Endothelial cell of umbilical vein (primary cell): ENCODE measurements around the gene MFAP1.
A peak's percentile ranks its signal among the peaks of the same experiment; 100 is the strongest.

Experiments used
- EZH2 ChIP-seq: IDR thresholded peaks from 2 replicates; pipeline ENCODE4 v1.6.1; 2012; ENCODE audit warnings: borderline replicate concordance, low read depth, mild to moderate bottlenecking, moderate library complexity, low read length, inconsistent platforms; ENCODE audit not compliant: severe bottlenecking
- FOS ChIP-seq: IDR thresholded peaks from 2 replicates; pipeline ENCODE4 v1.6.1; 2011; ENCODE audit warnings: mild to moderate bottlenecking, low read length, moderate library complexity, borderline replicate concordance; ENCODE audit not compliant: insufficient read depth
- JUN ChIP-seq: IDR thresholded peaks from 2 replicates; pipeline ENCODE4 v1.6.1; 2011; ENCODE audit warnings: borderline replicate concordance, low read depth; ENCODE audit not compliant: insufficient read length, insufficient read depth
- POLR2A ChIP-seq: IDR thresholded peaks from 2 replicates; pipeline ENCODE4 v1.6.1; 2012; ENCODE audit warnings: low read depth, mild to moderate bottlenecking, control low read depth, low read length
- POLR2AphosphoS5 ChIP-seq: IDR thresholded peaks from 2 replicates; pipeline ENCODE4 v1.6.1; 2012; ENCODE audit warnings: low read depth, mild to moderate bottlenecking, control low read depth, low read length, moderate library complexity; ENCODE audit not compliant: insufficient read depth
- TF ChIP-seq, protein P1 (sequence below), 2 donors: IDR thresholded peaks; 1 replicate in 1 of 2; 2 replicates in 1 of 2; pipeline ENCODE4 v1.5.1; 2011; ENCODE audit warnings: low read length in 2 of 2, mild to moderate bottlenecking in 2 of 2, moderate library complexity in 2 of 2, control low read depth in 1 of 2, inconsistent platforms in 1 of 2, low read depth in 1 of 2; ENCODE audit not compliant: insufficient read depth in 1 of 2; ENCODE audit errors: extremely low read depth in 1 of 2

- TF ChIP-seq EZH2 (no peak), POLR2A (peak; percentile 97), POLR2AphosphoS5 (peak; percentile 96), FOS (no peak), JUN (no peak)
- TF ChIP-seq, protein P1, sequence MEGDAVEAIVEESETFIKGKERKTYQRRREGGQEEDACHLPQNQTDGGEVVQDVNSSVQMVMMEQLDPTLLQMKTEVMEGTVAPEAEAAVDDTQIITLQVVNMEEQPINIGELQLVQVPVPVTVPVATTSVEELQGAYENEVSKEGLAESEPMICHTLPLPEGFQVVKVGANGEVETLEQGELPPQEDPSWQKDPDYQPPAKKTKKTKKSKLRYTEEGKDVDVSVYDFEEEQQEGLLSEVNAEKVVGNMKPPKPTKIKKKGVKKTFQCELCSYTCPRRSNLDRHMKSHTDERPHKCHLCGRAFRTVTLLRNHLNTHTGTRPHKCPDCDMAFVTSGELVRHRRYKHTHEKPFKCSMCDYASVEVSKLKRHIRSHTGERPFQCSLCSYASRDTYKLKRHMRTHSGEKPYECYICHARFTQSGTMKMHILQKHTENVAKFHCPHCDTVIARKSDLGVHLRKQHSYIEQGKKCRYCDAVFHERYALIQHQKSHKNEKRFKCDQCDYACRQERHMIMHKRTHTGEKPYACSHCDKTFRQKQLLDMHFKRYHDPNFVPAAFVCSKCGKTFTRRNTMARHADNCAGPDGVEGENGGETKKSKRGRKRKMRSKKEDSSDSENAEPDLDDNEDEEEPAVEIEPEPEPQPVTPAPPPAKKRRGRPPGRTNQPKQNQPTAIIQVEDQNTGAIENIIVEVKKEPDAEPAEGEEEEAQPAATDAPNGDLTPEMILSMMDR (IDR thresholded peaks at IDR 0.05; ENCODE audit: extremely low read depth in 1 of 2, insufficient read depth in 1 of 2, low read depth in 1 of 2, low read length in 2 of 2), result no peak
These were observed at the start of gene MFAP1 for GRCh38 chr15:43824302-43825246.
